Measurements from ENCODE around the gene DNASE2B. TPM values are rescaled to one million over a fixed set of nuclear protein-coding genes. Genes with fewer than 3 reads are reported as not detected.

Gene DNASE2B
- total RNA-seq = not detected
- long read RNA-seq = 0 reads

GRCh38 chr1:84398175-84399155 is at the start of gene DNASE2B:
Gene DNASE2B, plus strand, starts transcription at chr1:84398484. Its CDS starts 81 bp downstream, at chr1:84398565.
- TF ChIP-seq, protein P1, sequence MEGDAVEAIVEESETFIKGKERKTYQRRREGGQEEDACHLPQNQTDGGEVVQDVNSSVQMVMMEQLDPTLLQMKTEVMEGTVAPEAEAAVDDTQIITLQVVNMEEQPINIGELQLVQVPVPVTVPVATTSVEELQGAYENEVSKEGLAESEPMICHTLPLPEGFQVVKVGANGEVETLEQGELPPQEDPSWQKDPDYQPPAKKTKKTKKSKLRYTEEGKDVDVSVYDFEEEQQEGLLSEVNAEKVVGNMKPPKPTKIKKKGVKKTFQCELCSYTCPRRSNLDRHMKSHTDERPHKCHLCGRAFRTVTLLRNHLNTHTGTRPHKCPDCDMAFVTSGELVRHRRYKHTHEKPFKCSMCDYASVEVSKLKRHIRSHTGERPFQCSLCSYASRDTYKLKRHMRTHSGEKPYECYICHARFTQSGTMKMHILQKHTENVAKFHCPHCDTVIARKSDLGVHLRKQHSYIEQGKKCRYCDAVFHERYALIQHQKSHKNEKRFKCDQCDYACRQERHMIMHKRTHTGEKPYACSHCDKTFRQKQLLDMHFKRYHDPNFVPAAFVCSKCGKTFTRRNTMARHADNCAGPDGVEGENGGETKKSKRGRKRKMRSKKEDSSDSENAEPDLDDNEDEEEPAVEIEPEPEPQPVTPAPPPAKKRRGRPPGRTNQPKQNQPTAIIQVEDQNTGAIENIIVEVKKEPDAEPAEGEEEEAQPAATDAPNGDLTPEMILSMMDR (IDR thresholded peaks at IDR 0.05; ENCODE audit: borderline replicate concordance) = no peak
- no peaks in the 10 kb centered on the region for H3K36me3 ChIP-seq
- intact Hi-C loops (cut with micrococcal nuclease) = no loop called here
- H3K4me3 ChIP-seq = no peak within 1 kb of the TSS
- no peaks in the 10 kb centered on the region for H3K4me1 ChIP-seq
- DNase-seq = no peak
- no peak within 1 kb of the TSS for H3K27ac ChIP-seq (replicated peaks)
- H3K9me3 ChIP-seq (replicated peaks) = no peaks in the 10 kb centered on the region
- no peaks in the 10 kb centered on the region for H3K27me3 ChIP-seq (ENCODE audit: low read depth)

GRCh38 chr1:84348759-84349158 is 49.5 kb upstream of the DNASE2B start:
- no peaks in the 10 kb centered on the region for H3K27me3 ChIP-seq (ENCODE audit: low read depth)
- H3K36me3 ChIP-seq = no peaks in the 10 kb centered on the region
- H3K27ac ChIP-seq (replicated peaks) = no peak overlapping the region
- TF ChIP-seq, protein P1 (IDR thresholded peaks at IDR 0.05; ENCODE audit: borderline replicate concordance) = no peak
- H3K9me3 ChIP-seq (replicated peaks) = no peaks in the 10 kb centered on the region
- no peak overlapping the region for H3K4me3 ChIP-seq
- no peak for DNase-seq
- no peaks in the 10 kb centered on the region for H3K4me1 ChIP-seq
- intact Hi-C loops (cut with micrococcal nuclease) = no loop called here

DNA sequence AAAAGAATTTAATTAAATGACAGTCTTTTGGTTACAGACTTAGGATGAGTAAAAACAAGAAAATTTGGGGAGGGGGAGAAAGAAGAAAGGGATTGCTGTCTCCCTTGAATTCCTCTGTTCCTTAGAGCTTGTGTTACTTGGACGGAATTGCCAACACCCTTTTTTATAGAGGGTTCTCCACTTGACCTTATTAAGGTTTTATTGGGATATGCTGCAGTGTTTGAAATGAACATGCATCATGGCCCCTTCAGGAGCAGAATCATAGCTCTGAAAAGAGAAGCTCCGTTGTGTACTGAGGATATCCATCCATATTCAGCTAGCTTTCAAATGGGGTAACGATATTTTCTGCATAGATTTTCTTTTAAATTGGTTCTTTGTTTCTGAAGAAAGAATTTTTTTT is 48.2 kb upstream of the DNASE2B start:
- H3K27me3 ChIP-seq (ENCODE audit: low read depth) = no peaks in the 10 kb centered on the region
- H3K9me3 ChIP-seq (replicated peaks) = no peaks in the 10 kb centered on the region
- H3K36me3 ChIP-seq = no peaks in the 10 kb centered on the region
- intact Hi-C loops (cut with micrococcal nuclease) = no loop called here
- H3K27ac ChIP-seq (replicated peaks) = no peak overlapping the region
- H3K4me3 ChIP-seq = no peak overlapping the region
- TF ChIP-seq, protein P1 (IDR thresholded peaks at IDR 0.05; ENCODE audit: borderline replicate concordance) = no peak
- no peak for DNase-seq
- no peaks in the 10 kb centered on the region for H3K4me1 ChIP-seq

DNA sequence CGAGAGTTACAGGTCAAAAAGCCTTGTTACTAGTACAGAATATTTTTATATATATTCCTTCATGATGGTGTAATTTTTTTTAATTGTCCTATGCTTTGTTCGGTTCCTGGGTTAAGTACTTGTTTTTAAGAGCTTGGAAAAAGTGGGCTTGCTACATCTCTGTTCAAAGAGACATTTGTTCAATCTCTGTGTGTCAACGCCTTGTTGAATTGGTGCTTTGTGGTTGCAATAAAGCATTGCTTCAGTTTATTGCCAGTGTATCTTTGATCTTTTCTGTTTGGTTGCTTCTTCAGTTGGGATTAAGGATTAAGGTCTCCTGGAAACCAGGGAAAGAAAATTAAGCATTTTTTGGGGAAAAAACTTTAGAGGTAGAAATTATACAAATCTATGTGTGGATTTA is 47.7 kb upstream of the DNASE2B start:
- no peaks in the 10 kb centered on the region for H3K27me3 ChIP-seq (ENCODE audit: low read depth)
- H3K9me3 ChIP-seq (replicated peaks) = no peaks in the 10 kb centered on the region
- no peaks in the 10 kb centered on the region for H3K36me3 ChIP-seq
- H3K4me1 ChIP-seq = no peaks in the 10 kb centered on the region
- TF ChIP-seq, protein P1 (IDR thresholded peaks at IDR 0.05; ENCODE audit: borderline replicate concordance) = no peak
- H3K27ac ChIP-seq (replicated peaks) = no peak overlapping the region
- intact Hi-C loops (cut with micrococcal nuclease) = no loop called here
- no peak overlapping the region for H3K4me3 ChIP-seq
- no peak for DNase-seq

DNA sequence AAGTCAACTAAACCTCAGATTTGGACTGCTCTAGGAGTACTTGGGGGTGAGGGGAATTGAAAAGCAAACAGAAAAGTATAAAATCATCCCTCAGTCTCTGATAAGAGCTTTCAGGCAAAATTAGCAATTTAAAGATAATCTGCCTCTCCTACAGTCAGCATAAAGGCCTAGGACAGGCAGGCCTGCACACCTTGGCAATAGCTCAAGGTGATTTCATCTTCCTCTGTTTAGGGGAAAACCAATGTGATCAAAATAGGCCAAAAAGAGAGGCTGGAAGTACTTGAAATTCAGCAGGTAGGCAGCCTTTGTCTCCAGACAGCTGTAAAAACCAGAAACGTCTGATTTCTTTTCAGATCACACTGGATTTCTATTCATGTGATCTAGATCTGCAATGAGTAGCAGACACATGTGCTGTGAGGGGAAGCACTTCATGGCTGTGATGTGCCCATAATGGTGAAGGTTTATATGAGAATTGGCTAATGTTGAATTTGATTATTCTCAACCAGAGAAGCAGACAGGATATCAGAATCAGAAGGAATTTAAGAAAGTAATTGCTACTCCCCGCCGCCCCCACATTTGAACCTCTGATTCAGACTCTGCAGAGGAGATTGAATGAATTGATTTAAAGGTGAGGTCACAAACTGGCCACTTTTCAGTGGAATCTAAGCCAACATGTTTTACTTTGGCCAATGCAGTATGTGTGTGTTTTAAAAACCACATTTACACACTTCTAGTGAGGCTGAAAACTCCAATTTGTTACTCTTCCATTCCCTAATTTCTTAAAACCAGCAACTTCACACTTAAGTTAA is 45.8 kb upstream of the DNASE2B start:
- H3K27ac ChIP-seq (replicated peaks) = no peak overlapping the region
- no peak for DNase-seq
- intact Hi-C loops (cut with micrococcal nuclease) = no loop called here
- no peaks in the 10 kb centered on the region for H3K9me3 ChIP-seq (replicated peaks)
- no peaks in the 10 kb centered on the region for H3K4me1 ChIP-seq
- no peaks in the 10 kb centered on the region for H3K27me3 ChIP-seq (ENCODE audit: low read depth)
- no peak overlapping the region for H3K4me3 ChIP-seq
- TF ChIP-seq, protein P1 (IDR thresholded peaks at IDR 0.05; ENCODE audit: borderline replicate concordance) = no peak
- H3K36me3 ChIP-seq = no peaks in the 10 kb centered on the region
